Hematopoietic multipotent progenitor cell treated with erythropoietin and hydrocortisone succinate and interleukin-3 and kit ligand, for 4 days (in vitro differentiated cells): ENCODE results near the gene XPO6.
"Not testable (repeated sequence)": the region's sequence is repeated elsewhere in the genome, so short reads cannot be mapped to it uniquely, and the experiment has no call there.

Experiments
- DNase-seq: peaks from one replicate; pipeline ENCODE4 v3.0.0-alpha.2; 2015

Gene XPO6

GRCh38 chr16:28211758-28212531 lies at the start of gene XPO6:
Gene XPO6 (minus strand): TSS chr16:28211965. CDS start chr16:28211368, 597 bp downstream.
- DNase-seq = peak; percentile 97

GRCh38 chr16:28260193-28260592 lies 48.4 kb upstream of the XPO6 start:
- no peak for DNase-seq

- no peak for DNase-seq
These were observed 48.0 kb upstream of the XPO6 start for GRCh38 chr16:28259781-28260150.

- no peak for DNase-seq
These were observed 47.5 kb upstream of the XPO6 start for GRCh38 chr16:28259091-28259780.

- no peak for DNase-seq
These were observed 46.8 kb upstream of the XPO6 start for GRCh38 chr16:28258567-28258966.

- no peak for DNase-seq
These were observed 45.5 kb upstream of the XPO6 start for GRCh38 chr16:28257256-28257655.

- DNase-seq = no peak
These were observed 44.1 kb upstream of the XPO6 start for GRCh38 chr16:28255838-28256237.

- no peak for DNase-seq
These were observed 42.4 kb upstream of the XPO6 start for GRCh38 chr16:28254158-28254557.

GRCh38 chr16:28250999-28251398 lies 39.2 kb upstream of the XPO6 start:
- DNase-seq = no peak

- DNase-seq = not testable (repeated sequence)
These were observed 37.7 kb upstream of the XPO6 start for GRCh38 chr16:28249483-28249882.

GRCh38 chr16:28241924-28242323 lies 30.2 kb upstream of the XPO6 start:
- no peak for DNase-seq

- peak; percentile 43 for DNase-seq
These were observed 26.1 kb upstream of the XPO6 start for GRCh38 chr16:28237754-28238357.

- DNase-seq = no peak
These were observed 20.0 kb upstream of the XPO6 start for GRCh38 chr16:28231763-28232162.

- not testable (repeated sequence) for DNase-seq
These were observed 12.1 kb upstream of the XPO6 start for GRCh38 chr16:28223909-28224308.

- DNase-seq = not testable (repeated sequence)
These were observed 8.0 kb upstream of the XPO6 start for GRCh38 chr16:28219777-28220176.

GRCh38 chr16:28219282-28219681 lies 7.5 kb upstream of the XPO6 start:
- no peak for DNase-seq

GRCh38 chr16:28218109-28218508 lies 6.3 kb upstream of the XPO6 start:
- peak; percentile 86 for DNase-seq

GRCh38 chr16:28217326-28217725 lies 5.6 kb upstream of the XPO6 start:
- no peak for DNase-seq

GRCh38 chr16:28213396-28213795 lies 1.6 kb upstream of the XPO6 start:
- no peak for DNase-seq

- no peak for DNase-seq
These were observed 738 bp upstream of the XPO6 start for GRCh38 chr16:28212532-28212873.

- peak; percentile 86 for DNase-seq
These were observed 681 bp downstream of the XPO6 start for GRCh38 chr16:28210979-28211588.

GRCh38 chr16:28210264-28210663 lies 1.5 kb downstream of the XPO6 start:
- peak; percentile 81 for DNase-seq

- DNase-seq = no peak
These were observed 2.9 kb downstream of the XPO6 start for GRCh38 chr16:28208824-28209223.

- no peak for DNase-seq
These were observed 3.6 kb downstream of the XPO6 start for GRCh38 chr16:28208131-28208530.
